Globus pallidus (tissue), 1 donor: ENCODE results near the gene TTF1.
A peak's percentile ranks its signal among the peaks of the same experiment; 100 is the strongest.

Source experiments
- DNase-seq: peaks from one replicate; pipeline ENCODE4 v3.0.0-alpha.2; 2015; ENCODE audit warnings: low spot score

Gene TTF1, protein sequence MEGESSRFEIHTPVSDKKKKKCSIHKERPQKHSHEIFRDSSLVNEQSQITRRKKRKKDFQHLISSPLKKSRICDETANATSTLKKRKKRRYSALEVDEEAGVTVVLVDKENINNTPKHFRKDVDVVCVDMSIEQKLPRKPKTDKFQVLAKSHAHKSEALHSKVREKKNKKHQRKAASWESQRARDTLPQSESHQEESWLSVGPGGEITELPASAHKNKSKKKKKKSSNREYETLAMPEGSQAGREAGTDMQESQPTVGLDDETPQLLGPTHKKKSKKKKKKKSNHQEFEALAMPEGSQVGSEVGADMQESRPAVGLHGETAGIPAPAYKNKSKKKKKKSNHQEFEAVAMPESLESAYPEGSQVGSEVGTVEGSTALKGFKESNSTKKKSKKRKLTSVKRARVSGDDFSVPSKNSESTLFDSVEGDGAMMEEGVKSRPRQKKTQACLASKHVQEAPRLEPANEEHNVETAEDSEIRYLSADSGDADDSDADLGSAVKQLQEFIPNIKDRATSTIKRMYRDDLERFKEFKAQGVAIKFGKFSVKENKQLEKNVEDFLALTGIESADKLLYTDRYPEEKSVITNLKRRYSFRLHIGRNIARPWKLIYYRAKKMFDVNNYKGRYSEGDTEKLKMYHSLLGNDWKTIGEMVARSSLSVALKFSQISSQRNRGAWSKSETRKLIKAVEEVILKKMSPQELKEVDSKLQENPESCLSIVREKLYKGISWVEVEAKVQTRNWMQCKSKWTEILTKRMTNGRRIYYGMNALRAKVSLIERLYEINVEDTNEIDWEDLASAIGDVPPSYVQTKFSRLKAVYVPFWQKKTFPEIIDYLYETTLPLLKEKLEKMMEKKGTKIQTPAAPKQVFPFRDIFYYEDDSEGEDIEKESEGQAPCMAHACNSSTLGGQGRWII

DNA sequence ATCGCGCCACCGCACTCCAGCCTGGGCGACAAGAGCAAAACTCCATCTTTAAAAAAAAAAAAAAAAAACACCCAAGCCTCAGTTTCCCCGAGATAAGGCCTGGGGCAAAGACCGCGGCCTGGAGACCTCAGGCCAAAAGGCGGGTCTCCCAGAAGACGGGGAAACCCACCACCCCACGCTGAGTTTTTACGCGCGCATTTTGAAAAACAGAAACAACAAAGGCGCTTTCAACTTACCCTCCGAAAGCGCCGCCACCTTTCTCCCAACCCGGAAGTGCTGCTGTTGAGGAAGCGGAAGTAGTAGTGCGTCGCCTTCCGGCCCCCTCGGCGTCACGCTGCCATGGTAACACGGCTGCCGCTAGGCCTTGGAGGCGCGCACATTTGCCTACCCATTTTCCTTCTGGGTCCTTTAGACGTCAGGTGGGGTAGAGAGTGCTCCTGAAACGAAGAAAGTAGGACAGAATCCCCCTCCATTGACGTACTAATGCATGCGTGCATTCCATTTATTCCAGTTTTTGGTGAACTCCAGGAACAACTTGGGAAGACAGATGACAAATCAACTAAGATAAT, at the start of gene TTF1:
TSS of gene TTF1 (minus strand) at position 287 of the 569 bp plus-strand sequence. CDS start 4,019 bp downstream, outside the sequence.
- DNase-seq = peak; percentile 78

DNA sequence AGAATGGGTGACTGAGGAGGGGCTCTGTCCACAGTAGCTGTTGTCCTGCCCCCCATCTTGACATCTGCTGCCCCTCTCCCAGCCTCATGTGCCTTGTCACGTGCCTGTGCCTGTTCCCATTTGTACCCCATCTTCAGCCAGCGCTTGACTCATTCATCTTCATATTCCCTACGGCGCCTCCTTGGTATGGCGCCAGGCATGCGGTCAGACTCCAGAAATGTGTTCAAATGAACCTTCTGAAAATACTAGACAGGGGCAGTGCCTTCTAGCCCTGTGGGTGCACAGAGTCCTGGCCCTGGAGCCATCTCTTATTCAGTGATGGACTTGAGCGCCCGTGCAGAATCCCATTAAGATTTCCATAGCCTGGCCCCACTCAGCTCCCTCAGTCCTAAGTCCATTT, 49.6 kb upstream of the TTF1 start:
- DNase-seq = no peak

DNA sequence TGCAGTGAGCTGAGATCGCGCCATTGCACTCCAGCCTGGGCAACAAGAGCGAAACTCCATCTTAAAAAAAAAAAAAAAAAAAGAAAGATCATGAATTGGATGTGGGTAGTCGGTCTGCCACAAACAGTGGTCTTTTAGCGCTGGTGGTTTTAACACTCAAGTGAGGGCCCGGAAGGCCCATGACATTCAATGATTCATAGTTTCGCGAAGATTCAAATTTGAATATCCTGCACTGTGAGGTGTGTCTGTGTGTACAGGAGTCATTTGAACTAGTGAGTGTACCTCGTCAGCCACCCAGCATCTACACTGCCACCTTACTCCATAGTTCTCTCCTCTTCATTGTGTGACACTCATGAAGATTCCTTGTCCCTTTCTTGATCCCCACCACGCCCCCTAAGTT, 44.6 kb upstream of the TTF1 start:
- no peak for DNase-seq

DNA sequence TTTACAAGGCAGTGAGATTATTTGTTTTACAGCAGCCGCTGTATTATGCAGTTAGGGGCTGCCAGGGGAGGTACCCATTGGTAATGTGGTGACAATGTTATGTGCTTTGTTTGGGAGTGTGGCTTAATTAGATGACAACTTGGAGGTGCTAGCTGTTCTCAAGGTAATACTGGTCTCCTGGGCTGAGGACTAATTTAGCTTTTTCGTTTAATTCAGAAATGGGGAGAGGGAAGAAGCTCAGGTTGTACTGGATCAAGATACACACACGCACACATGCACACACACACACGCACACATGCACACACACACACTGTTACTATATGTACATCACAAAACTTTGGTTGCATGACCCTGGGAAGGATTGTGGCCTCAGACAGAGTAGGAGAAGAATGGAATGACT, 41.3 kb upstream of the TTF1 start:
- DNase-seq = no peak

DNA sequence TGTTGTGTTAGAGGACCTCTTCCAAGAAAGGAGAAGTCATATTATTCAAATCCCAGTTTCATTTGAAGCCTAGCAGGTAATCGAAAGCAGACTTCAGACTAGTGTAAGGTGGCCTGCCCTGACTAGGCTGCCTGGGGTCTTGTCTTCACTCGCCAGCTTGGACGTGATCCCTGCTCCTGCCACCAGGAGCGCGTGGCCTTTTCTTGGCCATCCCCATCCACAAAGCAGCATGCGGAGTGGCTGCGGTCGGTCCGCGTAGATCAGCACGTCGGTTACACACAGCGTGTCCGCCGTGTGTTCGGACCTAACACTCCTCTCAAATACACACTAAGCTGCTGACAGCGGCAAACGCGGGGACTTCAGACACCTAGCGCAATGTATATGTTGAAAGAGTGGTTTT, 40.7 kb upstream of the TTF1 start:
- no peak for DNase-seq

DNA sequence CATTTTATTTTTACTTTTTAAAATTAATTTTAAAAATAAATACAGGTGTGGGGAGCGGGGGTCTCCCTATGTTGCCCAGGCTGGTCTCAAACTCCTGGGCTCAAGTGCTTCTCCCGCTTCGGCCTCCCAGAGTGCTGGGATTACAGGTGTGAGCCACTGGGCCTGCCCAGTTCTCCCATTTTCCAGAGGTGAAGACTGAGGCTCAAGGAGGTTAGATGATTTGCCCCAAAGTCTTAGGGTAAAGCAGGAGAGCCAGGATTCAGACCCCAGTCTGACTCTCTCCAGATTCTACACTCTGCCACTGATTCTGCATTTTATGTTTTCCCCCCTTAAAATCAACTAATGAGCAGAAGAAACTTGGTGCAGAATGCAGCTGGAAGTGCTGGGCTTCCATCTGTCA, 40.2 kb upstream of the TTF1 start:
- DNase-seq = no peak

DNA sequence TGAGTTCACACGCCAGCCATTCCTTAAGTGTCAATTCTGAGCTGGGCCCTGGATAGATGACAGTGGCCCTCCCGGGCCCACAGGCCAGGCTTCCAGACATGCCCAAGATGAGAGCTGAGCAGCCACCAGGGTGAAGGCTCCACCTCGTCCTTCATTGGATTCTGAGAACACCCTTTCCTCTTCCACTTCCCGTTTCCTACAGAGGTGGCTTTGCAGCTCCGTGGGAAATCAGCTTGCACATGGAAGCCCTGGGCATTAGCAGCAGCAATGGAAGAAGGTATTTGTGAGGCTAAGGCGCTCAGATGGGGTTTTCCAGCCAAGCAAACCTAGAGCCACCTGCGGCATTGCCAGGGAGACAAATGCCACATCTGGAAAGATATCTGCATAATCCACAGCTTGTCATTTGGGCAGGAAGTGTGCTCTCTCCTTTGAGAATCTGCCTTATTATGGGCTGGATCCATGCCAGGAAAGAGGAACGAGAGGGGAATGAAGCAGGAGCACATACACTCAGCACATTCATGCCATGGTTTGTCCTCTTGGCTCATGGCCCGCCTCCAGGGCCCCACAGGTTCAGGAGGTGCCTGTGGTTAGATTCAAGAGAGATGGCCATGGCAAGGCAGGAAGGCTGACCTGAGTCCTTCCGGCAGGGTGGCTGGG, 37.4 kb upstream of the TTF1 start:
- no peak for DNase-seq

DNA sequence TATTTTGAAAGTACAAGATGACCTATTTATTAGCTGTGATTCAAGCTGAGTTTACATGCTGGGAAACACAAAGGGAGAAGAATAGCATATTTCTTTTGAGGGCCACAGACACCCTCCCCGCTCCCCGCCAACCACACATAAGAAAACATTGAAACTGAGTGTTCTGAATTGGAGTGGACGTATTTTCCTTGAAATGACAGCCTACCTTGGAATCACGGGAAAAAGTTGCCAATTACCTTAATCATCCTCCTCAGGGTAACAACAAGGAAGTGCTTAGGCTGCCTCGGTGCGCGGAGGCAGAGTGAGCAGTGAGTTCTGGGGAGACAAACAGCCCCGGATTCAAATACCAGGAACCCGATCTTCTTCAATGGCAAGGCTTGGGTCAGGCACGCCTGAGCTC, 34.8 kb upstream of the TTF1 start:
- DNase-seq = no peak

DNA sequence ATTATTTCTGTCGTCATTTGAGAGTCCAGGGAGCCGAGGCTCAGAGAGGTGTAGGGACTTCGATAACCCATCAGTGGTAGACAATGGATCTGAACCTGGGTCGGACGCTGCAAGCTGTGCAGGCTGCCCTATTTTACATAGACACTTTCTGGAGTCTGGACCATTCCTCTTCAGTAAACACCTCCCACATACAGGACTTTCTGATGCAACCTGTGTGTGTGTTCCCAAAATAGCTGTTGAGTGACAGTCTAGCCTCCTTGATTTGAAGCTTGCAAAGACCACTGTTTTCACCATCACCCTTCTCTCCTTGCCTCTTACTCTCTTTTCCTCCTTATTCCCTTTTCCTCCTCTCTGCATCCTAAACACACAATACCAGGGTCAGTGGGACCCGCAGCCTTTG, 34.1 kb upstream of the TTF1 start:
- DNase-seq = no peak

DNA sequence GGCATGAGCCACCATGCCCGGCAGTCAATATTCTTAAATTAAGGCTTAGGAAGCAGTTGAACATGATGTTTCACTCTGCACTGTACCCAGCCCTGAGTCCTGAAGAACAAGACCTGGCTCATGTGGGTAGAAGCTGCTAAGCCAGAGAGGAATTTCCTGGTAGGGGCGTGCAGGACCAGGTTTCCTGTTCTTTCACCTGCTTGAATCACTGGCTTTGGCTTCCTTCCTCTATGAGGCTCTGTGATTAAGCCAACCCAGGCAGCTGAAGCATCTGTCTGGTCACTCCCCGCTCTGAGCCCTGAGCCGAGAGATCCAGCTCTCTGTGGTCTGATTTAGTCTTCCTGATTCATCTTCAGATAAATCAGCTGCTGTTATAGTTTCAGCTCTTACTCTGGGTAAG, 32.5 kb upstream of the TTF1 start:
- DNase-seq = no peak

DNA sequence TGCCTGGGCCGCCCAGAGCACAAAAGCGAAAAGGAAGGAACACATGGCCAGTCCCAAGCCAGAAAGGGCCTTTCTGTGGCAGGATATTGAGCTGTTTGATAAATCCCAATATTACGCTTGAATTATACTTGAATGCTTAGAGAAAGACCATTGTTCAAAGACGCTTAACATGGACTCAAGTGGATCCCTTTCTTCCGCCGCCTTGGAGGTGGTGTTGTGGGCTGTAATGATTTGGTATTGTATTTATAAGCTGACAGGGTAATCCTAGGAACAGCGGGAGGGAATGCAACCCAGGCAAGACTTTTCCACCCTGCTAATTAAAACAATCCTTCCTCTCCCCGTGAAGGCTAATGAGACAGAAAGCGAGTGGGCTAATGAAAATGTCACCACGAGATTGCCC, 28.2 kb upstream of the TTF1 start:
- no peak for DNase-seq

DNA sequence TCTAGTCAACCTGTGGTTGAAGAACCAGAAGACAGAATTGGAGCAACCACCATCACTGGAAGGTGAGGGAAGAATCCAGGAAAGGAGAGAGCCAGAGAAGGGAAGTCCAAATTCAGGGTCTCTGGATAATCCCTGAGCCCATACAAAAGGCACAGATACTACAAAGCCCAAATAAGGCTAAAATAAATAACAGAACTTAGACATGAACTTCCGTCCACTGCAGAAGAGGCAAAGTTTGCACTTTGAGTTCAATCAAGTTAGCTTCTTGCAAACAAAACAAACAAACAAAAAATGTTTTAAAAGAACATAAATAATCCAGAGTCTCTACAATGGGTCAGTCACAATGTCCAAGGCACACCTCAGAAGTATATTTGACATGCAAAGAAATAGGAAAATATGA, 24.4 kb upstream of the TTF1 start:
- no peak for DNase-seq

DNA sequence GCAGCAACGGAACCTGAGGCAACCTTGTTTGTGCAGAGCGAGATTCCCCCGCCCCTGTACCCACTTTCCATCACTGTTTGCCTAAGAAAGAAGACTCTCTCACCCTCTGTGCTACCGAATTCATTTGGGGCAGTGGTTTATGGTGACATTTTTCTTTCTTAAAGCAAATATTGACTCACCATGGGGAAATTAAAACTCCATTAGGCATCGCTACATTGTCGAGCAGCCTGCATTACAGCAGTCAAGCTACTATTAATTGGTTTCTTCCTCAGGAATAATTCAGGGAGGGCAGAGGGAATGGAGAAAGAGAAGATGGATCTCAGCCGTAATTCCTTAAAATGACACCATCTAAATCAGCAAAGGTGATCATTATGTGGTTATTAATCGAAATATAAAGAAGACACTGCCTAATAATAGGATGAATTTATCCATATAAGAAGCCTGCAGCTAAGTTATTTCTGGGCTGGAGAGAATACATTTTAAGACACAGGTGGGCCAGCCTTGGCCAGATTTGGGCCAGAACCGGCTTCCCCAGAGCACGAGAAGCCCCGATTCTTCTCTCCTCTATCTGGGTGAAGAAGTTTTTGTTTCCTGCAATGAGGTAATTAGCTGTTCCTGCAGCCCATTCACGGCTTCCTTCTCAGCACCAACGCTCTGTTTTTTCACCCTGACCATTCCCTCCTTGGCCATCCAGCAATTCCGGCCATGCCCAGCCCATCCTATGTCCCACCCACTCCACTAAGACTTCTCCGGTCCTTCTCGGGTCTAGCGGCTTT, 20.2 kb upstream of the TTF1 start:
- no peak for DNase-seq

DNA sequence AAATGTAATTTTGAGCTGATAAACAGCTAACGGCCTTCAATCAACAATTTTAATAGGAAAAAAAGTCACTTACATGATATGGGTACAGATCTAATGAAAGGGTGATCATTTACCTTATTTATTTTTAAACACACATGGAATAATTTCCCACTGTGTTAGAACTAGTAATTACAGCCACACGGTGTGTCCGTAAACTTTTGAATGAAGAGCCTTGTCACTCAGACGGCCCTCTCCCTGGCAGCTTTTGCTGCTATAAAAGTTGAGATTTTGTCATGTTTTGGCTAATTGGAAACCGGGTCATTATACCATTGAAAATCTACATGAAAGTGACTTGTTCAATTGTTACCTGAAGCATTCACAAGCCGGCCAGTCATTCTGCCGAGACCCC, 19.0 kb upstream of the TTF1 start:
- no peak for DNase-seq

DNA sequence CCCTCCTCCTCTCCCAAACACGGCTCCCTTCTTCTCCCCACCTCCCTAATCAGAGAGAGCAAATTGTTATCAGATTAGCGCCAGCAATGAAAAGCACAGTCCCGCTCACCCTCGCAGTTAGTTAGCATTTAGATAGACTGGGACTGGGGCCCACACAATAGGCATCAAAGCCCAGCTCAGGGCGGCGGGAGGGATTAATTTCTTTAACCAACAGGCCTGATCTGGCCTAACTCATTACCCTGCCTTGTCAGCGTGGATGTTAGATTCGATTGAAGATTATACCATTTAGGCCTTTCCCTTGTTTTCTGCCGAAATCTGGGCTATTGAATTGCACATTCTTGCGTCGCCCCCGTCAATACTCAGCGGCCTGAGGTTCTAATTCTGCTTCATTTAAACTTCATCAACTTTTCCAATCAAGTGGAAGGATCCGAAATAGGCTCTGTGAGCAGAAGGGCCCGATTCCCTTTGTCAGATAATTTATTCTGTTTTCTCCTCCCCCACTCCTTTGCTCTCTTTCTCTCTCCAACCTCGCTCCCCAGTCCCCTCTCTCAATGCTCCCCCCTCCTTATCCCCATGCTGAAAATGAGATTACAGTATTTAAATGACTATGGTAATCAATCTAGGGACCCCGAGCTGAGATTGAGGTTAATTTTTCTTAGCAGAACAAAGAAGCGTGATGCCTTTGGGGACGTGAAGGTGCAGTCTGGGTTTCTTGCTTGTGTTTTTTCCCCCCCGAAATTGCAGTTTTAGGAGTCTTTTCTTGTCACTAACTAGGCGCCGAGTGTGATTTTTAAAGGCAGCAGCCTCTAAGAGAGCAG, 18.4 kb upstream of the TTF1 start:
- no peak for DNase-seq

DNA sequence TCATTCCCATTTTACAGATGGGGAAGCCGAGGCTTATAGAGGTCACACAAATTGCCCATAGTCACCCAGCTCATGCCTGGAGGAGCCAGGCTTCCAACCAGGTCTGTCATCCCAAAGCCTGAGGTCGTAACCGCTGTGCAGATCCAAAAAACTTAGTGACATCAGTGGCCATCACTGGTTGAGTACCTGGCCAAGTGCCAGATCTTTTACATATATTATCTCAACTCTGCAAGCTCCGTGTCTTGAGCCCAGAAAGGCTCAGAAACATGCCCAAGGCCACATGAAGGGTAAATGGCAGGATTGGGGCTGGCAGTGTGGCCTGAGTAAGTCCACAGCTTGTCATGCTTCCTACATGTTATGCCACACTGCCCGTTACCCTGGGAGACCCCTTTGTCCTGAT, 16.9 kb upstream of the TTF1 start:
- no peak for DNase-seq

DNA sequence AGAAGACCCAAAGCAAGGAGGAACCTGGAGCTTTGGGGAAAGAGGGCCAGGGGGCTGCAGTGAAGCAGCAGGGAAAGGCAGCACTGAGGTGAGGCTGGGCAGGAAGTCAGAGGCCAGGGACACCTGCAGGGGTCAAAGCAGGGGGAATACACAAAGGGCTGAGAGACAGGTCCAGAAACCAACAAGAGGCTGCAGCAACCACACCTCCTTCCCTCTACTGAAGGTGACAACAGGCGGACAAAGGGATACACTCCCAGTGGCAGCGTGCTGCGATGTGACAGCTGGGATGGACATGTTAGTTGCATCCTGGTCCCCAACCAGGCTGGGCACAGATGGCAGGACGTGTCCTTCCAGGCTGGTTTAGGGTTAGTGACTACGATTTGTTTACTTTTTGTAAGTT, 15.9 kb upstream of the TTF1 start:
- DNase-seq = no peak

DNA sequence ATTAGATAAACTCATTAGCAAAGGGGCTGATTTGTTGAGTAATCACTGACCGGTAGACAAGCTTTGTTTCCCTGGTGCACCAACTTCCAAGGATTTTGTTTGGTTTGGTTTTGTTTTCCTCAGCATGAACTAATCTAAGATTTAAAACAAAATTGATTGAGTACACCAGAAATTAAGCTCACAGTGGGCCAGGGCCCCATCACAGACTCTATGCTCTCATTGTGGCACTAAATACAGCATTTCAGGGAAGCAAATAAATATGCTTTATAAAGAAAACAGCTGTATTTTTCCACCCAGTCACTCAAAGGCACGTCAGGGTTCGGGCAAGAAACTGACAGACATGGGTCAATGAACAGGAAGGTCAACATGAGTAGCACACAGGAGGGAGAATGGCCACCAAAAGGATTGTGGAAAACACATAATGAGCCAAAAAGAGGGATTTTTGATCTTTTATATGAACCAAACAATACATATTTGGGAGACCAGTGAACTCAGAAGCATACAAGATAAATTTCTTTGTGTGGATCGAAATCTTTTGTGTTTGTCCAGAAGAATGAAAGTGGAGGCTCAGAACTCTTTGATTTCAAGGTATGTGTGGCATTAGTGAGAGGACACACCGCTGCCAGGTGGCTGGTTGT, 12.2 kb upstream of the TTF1 start:
- DNase-seq = no peak

DNA sequence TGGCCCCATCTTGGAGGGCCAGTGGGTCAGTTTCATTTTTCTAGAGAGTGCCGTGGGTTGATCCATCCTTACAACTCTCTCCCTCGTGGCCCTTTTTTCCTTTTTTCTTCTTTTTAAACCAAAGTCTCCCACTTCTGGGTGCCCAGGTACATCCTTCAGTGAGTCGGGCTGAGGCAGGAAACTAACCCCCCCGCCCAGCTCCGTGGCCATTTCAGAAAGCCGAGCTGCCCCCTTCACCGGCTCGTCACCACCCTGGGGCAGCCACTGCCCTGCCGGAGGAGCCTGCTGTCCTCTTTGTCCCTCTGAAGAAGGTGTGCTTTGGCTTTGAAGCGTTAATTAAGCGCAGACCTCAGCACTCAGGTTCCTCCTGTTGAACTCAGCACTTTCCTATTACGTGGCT, 8.5 kb upstream of the TTF1 start:
- no peak for DNase-seq

DNA sequence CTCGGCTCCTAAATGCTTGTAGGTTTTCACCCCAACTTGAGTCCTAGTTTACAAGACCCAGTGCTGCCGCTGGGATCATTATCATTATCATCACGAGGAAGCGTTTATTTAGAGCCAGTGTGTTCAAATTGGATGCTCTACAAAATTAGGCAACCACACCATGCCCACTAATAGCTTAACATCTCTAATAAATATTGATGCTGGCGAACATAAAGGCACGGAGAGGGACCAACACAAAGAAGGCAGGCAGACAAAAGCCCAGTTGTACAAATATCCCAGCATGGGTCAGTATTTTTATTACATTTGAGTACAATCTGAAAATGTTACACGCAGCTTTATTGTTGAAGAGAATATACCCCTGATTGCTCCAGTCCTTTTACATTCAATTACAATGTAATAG, 8.1 kb upstream of the TTF1 start:
- no peak for DNase-seq
